Measurements from ENCODE around the gene ATP10B. TPM values are rescaled to one million over a fixed set of nuclear protein-coding genes. Genes with fewer than 3 reads are reported as not detected.

Gene ATP10B
- total RNA-seq, 3 donors from 2014 or later (not counting 1 experiment from before 2014, with no cell fraction given) = not detected

DNA sequence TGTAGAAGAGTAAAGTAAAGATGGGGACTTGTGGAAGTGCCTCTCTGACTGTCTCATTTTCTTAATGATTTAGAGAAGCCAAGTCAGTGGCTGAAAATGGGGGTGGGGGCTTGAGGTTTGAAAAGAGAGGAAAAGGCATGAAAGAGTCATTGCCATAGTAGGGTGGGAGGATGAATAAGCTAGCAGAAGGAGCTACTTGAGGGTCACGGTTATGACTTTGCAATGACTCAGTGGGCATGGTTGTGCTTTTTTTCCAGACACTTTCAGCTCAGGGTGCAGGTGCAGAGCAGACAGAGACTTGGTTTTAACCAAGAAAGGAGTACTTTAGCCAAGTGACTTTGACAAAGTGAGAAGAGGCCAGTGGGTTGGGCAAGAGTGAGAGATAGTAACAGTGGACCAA is 312.6 kb downstream of the ATP10B start:
- Histone ChIP-seq H3K9me3 (ENCODE audit: control insufficient read depth, insufficient read depth, low read length) (no peaks in the 10 kb centered on the region), H3K27me3 (ENCODE audit: control insufficient read depth, insufficient read depth, low read length) (no peaks in the 10 kb centered on the region), H3K36me3 (ENCODE audit: control insufficient read depth, insufficient read depth, low read length) (no peaks in the 10 kb centered on the region), H3K4me1 (ENCODE audit: control insufficient read depth, insufficient read depth, low read length) (no peaks in the 10 kb centered on the region), H3K4me3 (ENCODE audit: low read length) (no peak overlapping the region), H3K27ac (ENCODE audit: low read length) (no peak overlapping the region)
- no peak for DNase-seq
- ATAC-seq = no peak
- Mint-ChIP-seq H3K36me3 (no peaks in the 10 kb centered on the region), H3K27ac (no peak overlapping the region), H3K9me3 (no peaks in the 10 kb centered on the region), H3K27me3 (ENCODE audit: low read depth in 2 of 2) (no peaks in the 10 kb centered on the region), H3K4me1 (no peaks in the 10 kb centered on the region), H3K4me3 (no peak overlapping the region)
- TF ChIP-seq, protein P1, sequence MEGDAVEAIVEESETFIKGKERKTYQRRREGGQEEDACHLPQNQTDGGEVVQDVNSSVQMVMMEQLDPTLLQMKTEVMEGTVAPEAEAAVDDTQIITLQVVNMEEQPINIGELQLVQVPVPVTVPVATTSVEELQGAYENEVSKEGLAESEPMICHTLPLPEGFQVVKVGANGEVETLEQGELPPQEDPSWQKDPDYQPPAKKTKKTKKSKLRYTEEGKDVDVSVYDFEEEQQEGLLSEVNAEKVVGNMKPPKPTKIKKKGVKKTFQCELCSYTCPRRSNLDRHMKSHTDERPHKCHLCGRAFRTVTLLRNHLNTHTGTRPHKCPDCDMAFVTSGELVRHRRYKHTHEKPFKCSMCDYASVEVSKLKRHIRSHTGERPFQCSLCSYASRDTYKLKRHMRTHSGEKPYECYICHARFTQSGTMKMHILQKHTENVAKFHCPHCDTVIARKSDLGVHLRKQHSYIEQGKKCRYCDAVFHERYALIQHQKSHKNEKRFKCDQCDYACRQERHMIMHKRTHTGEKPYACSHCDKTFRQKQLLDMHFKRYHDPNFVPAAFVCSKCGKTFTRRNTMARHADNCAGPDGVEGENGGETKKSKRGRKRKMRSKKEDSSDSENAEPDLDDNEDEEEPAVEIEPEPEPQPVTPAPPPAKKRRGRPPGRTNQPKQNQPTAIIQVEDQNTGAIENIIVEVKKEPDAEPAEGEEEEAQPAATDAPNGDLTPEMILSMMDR (IDR thresholded peaks at IDR 0.05) = no peak
- 70% methylated on average over 1 of the region's 1 CpG for WGBS (ENCODE audit: insufficient coverage)
- intact Hi-C loops (cut with micrococcal nuclease) = no loop called here

DNA sequence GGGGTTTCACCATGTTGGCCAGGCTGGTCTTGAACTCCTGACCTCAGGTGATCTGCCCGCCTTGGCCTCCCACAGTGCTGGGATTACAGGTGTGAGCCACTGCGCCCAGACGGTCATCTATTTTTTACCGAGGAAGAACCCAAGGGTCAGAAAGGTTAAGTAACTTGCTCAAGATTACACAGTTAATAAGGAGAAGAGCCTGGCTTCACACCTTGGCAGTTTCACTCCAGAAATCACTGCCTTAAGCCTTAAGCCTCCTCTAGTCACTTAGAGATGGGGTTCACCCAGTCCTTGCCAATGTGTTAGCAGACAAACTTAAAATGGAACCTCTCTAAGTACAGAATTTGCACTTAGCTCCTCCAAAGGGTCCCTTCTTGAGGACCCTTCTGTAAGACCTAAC is 314.1 kb downstream of the ATP10B start:
- Mint-ChIP-seq H3K27me3 (ENCODE audit: low read depth in 2 of 2) (no peaks in the 10 kb centered on the region), H3K36me3 (no peaks in the 10 kb centered on the region), H3K4me1 (no peaks in the 10 kb centered on the region), H3K9me3 (no peaks in the 10 kb centered on the region), H3K4me3 (no peak overlapping the region), H3K27ac (no peak overlapping the region)
- TF ChIP-seq, protein P1 (IDR thresholded peaks at IDR 0.05) = no peak
- H3K36me3 ChIP-seq (ENCODE audit: control insufficient read depth, insufficient read depth, low read length) = no peaks in the 10 kb centered on the region
- 91% methylated on average over 4 of the region's 4 CpGs for WGBS (ENCODE audit: insufficient coverage)
- H3K27me3 ChIP-seq (ENCODE audit: control insufficient read depth, insufficient read depth, low read length) = no peaks in the 10 kb centered on the region
- no peaks in the 10 kb centered on the region for H3K9me3 ChIP-seq (ENCODE audit: control insufficient read depth, insufficient read depth, low read length)
- H3K27ac ChIP-seq (ENCODE audit: low read length) = no peak overlapping the region
- intact Hi-C loops (cut with micrococcal nuclease) = no loop called here
- no peak overlapping the region for H3K4me3 ChIP-seq (ENCODE audit: low read length)
- no peak for ATAC-seq
- no peak for DNase-seq
- no peaks in the 10 kb centered on the region for H3K4me1 ChIP-seq (ENCODE audit: control insufficient read depth, insufficient read depth, low read length)

DNA sequence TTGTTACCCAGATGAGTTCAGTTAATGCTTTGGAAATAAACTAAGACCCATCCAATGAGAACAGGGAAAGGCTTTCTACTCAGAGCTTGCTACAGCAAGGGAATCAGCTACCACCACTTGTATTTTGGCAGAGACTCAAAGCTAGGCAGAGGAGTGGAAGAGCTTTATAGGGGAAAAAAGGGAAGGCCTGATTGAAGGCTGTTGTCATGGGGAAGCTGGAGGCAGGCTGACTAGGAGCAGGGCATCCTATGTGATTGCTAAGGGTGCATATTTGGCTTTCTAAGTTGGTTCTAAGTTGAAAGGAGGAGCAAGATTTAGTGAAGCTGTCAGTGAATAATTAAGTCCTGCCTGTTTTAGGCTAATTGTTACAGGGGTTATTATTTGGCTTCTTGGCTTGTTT is 314.9 kb downstream of the ATP10B start:
- H3K4me1 Mint-ChIP-seq = no peaks in the 10 kb centered on the region
- intact Hi-C loops (cut with micrococcal nuclease) = no loop called here
- H3K4me3 ChIP-seq (ENCODE audit: low read length) = no peak overlapping the region
- H3K4me1 ChIP-seq (ENCODE audit: control insufficient read depth, insufficient read depth, low read length) = no peaks in the 10 kb centered on the region
- no peaks in the 10 kb centered on the region for H3K9me3 ChIP-seq (ENCODE audit: control insufficient read depth, insufficient read depth, low read length)
- ATAC-seq (no peak), DNase-seq (no peak)
- H3K36me3 Mint-ChIP-seq = no peaks in the 10 kb centered on the region
- H3K27ac ChIP-seq (ENCODE audit: low read length) = no peak overlapping the region
- H3K27me3 Mint-ChIP-seq (ENCODE audit: low read depth in 2 of 2) = no peaks in the 10 kb centered on the region
- no peaks in the 10 kb centered on the region for H3K36me3 ChIP-seq (ENCODE audit: control insufficient read depth, insufficient read depth, low read length)
- H3K27me3 ChIP-seq (ENCODE audit: control insufficient read depth, insufficient read depth, low read length) = no peaks in the 10 kb centered on the region
- H3K4me3 Mint-ChIP-seq = no peak overlapping the region
- H3K27ac Mint-ChIP-seq = no peak overlapping the region
- TF ChIP-seq, protein P1 (IDR thresholded peaks at IDR 0.05) = no peak
- H3K9me3 Mint-ChIP-seq = no peaks in the 10 kb centered on the region

DNA sequence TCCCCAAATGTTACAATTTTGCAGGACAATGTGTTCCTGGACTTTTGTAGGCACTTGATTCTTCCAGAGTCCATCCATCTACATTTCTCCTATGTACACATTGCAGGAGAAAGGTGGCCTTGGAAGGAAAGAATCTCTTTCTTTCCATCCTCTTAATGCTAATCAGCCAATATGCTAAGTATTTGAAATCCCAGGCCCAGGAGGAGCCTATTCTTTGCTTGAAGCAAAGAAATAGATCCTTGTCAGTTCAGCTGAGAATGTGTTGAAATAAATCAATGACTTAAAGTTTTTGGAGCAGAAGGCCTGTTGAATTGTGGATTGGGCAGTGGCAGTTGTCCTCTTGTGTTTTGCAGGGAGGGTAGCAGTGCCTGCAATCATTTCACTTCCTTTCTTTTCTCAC is 317.1 kb downstream of the ATP10B start:
- peaks cover 0 to 7% of the 10 kb centered on the region in 2 donors for H3K27me3 Mint-ChIP-seq (ENCODE audit: low read depth in 2 of 2)
- Histone ChIP-seq H3K27ac (ENCODE audit: low read length) (no peak overlapping the region), H3K4me1 (ENCODE audit: control insufficient read depth, insufficient read depth, low read length) (no peaks in the 10 kb centered on the region), H3K27me3 (ENCODE audit: control insufficient read depth, insufficient read depth, low read length) (no peaks in the 10 kb centered on the region), H3K9me3 (ENCODE audit: control insufficient read depth, insufficient read depth, low read length) (no peaks in the 10 kb centered on the region), H3K36me3 (ENCODE audit: control insufficient read depth, insufficient read depth, low read length) (no peaks in the 10 kb centered on the region), H3K4me3 (ENCODE audit: low read length) (no peak overlapping the region)
- intact Hi-C loops (cut with micrococcal nuclease) = no loop called here
- no peak overlapping the region for H3K4me3 Mint-ChIP-seq
- H3K36me3 Mint-ChIP-seq = no peaks in the 10 kb centered on the region
- ATAC-seq (no peak), DNase-seq (no peak)
- no peaks in the 10 kb centered on the region for H3K4me1 Mint-ChIP-seq
- H3K27ac Mint-ChIP-seq = no peak overlapping the region
- H3K9me3 Mint-ChIP-seq = no peaks in the 10 kb centered on the region
- TF ChIP-seq, protein P1 (IDR thresholded peaks at IDR 0.05) = no peak

Measured in natural killer cell (primary cell).